ENCODE measurements around the gene PDPK1. TPM values are rescaled to one million over a fixed set of nuclear protein-coding genes. Genes with fewer than 3 reads are reported as not detected.
"Not testable (repeated sequence)": the region's sequence is repeated elsewhere in the genome, so short reads cannot be mapped to it uniquely, and the experiment has no call there.

The PDPK1 gene
- polyA plus RNA-seq, 4 donors, result 38.8 to 53.0 (median 49.2) TPM

DNA sequence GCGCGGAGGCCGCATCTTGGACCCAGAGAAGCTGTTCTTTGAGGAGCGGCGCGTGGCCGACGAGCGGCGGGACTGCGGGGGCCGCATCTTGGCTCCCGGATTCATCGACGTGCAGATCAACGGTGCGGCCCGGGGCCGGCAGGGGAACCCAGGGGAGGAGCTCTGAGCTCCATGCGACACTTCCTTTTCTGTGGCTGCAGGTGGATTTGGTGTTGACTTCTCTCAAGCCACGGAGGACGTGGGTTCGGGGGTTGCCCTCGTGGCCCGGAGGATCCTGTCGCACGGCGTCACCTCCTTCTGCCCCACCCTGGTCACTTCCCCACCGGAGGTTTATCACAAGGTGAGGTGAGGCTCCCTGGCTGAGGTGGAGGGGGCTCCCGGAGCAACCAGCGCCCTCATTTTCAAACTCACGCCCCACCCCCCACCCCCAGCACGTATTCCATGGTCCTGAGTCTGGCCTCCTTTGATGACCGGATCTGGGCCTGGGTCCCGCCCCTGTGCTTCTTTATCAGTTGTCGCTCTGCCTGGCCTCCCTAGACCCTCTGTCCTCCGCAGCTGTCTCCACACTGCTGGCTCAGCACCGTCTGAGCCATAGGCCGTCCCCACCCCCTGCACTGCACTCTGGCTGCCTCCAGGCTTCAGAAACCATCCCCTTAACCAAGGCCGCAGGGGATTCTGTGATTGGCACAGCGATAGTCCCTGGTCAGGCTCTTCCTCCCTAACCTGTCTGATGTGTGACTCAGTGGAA, 16.9 kb upstream of the PDPK1 start:
- no peak for DNase-seq (ENCODE audit: low read depth in 4 of 4, low spot score in 2 of 4)

DNA sequence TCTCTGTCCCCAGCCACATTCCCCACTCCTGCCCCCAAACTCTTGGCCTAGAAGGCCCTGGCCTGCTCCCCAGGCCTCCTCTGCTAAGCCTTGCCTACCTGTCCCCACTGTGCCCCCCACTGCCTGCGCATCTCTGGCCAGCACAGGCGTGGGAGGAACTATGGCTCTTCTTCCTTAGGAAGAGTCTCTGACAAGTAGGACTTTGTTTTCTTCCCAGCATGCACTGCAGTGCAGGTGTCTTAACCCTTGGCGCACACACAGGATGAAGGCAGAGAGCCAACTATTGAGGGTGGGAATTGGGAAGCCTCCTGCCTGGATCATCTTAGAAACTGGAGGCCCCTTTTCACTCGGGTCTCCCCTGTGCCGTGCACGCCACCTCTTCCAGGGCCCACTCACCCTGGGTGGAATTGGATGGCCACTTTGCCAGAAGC, 14.0 kb upstream of the PDPK1 start:
- no peak for DNase-seq (ENCODE audit: low read depth in 4 of 4, low spot score in 2 of 4)

- DNase-seq (ENCODE audit: low read depth in 4 of 4, low spot score in 2 of 4), result no peak
Measured at GRCh38 chr16:2524339-2524938, 13.4 kb upstream of the PDPK1 start.

- no peak for DNase-seq (ENCODE audit: low read depth in 4 of 4, low spot score in 2 of 4)
Measured at GRCh38 chr16:2526135-2526534, 11.7 kb upstream of the PDPK1 start.

- no peak for DNase-seq (ENCODE audit: low read depth in 4 of 4, low spot score in 2 of 4)
Measured at GRCh38 chr16:2527071-2527783, 10.6 kb upstream of the PDPK1 start.

DNA sequence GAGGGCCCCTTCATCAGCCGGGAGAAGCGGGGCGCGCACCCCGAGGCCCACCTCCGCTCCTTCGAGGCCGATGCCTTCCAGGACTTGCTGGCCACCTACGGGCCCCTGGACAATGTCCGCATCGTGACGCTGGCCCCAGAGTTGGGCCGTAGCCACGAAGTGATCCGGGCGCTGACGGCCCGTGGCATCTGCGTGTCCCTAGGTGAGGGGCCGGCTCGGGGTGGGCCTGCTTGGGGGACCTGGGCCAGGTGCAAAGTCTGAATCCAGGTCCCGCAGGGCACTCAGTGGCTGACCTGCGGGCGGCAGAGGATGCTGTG, 10.1 kb upstream of the PDPK1 start:
- DNase-seq (ENCODE audit: low read depth in 4 of 4, low spot score in 2 of 4), result no peak

DNA sequence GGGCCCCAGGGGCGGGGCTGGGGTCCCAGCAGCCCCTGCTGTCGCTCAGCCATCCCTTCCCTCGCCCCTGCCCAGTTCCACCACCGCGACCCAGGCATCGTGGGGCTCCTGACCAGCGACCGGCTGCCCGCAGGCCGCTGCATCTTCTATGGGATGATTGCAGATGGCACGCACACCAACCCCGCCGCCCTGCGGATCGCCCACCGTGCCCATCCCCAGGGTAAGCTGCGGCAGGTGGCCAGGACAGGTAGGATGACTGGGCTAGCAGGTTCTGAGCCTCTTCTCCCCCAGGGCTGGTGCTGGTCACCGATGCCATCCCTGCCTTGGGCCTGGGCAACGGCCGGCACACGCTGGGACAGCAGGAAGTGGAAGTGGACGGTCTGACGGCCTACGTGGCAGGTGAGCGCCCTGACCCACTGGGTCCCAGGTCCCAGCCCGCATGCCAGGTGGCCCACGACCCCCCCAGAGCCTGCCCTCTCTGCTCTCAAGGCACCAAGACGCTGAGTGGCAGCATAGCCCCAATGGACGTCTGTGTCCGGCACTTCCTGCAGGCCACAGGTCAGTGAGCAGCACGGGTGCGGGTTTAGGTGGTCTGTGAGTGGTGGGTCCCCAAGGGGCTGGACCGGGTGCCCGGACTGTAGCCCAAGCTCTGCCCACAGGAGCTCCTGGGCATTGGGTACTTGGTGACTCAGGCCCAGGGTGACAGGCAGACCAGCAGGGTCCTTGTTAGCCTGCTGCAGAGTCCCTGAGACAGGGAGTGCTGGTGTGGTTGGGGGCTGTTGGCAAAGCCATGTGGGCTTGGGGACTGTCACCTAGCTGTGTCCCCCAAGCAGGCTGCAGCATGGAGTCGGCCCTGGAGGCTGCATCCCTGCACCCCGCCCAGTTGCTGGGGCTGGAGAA, 9.4 kb upstream of the PDPK1 start:
- no peak for DNase-seq (ENCODE audit: low read depth in 4 of 4, low spot score in 2 of 4)

DNA sequence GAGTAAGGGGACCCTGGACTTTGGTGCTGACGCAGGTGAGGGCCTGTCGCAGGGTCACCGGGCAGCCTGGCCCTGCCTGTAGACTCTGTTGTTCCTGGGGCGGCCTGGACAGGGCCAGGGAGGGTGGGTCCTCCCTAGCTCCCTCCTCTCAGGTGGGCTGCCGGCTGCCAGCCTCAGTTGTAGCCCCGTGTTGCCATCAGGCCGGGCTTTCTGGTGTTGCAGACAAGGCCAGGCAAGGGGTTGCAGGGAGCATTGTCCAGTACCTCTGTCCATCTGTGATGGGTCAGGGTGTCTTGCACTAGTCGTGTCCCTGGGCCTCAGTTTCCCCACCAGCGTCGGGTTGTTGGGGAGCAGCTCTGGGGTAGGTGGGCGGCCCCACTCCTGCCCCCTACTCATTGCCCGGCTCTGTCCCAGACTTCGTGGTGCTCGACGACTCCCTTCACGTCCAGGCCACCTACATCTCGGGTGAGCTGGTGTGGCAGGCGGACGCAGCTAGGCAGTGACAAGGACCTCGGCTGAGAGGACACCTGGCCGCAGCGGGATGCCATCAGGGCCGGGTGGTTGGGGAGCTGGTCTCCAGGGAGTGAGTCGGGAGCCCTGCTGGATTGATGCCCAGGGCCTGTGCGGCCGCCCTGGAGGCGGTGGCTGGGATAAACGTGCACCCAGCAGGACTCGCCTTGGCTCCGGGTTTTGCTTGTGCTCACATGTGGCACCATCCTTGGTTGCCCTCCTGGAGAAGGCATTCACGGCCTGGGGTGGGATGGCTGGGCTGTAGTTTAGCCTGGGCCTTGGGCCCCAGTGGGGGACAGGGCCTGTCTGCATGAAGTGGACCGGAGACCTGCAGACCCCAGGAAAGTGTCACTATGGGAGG, 8.5 kb upstream of the PDPK1 start:
- DNase-seq (ENCODE audit: low read depth in 4 of 4, low spot score in 2 of 4), result no peak

- no peak for DNase-seq (ENCODE audit: low read depth in 4 of 4, low spot score in 2 of 4)
Measured at GRCh38 chr16:2529961-2530628, 7.7 kb upstream of the PDPK1 start.

DNA sequence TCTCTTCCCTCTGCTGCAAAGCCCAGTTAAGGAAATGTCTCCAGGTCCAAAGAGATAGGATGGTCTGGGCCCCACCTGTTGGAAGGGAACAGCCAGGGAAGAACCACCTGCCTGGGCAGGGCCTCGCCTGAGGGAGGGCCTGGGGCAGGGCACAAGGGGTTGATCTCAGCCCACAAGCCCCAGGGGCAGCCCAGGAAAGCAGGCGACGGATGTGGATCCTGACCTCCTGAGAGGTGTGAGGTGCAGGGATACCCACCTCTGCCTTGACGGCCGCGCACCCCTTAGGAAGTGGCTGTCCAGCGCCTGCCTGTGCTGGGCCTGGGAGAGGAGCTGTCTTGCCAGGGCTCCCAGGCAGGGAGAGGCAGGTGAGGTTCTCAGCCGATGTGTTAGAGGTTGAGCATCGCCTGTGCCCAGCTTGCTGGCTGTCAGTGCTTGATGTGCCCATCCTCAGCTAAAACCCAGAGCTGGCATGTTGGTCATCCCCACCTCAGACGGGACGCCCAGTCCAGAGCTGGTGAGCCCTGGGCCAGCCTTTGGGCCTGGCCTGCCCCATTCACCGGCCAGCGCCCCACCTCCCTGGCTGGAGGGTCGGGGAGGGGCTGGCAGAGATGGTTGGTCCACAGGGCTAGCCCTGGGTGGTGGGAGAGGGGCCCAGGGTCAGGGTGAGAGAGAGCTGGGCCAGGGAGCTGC, 7.0 kb upstream of the PDPK1 start:
- DNase-seq (ENCODE audit: low read depth in 4 of 4, low spot score in 2 of 4), result no peak

GRCh38 chr16:2531371-2531695, 6.5 kb upstream of the PDPK1 start, which contains the start of gene CEMP1:
CEMP1 (minus strand) TSS chr16:2531408; CDS start chr16:2531073, 335 bp downstream.
- no peak for DNase-seq (ENCODE audit: low read depth in 4 of 4, low spot score in 2 of 4)

- DNase-seq (ENCODE audit: low read depth in 4 of 4, low spot score in 2 of 4), result peak in 3 of 4 donors; percentile 90 to 94 (median 91)
Measured at GRCh38 chr16:2531696-2532493, 5.9 kb upstream of the PDPK1 start.

DNA sequence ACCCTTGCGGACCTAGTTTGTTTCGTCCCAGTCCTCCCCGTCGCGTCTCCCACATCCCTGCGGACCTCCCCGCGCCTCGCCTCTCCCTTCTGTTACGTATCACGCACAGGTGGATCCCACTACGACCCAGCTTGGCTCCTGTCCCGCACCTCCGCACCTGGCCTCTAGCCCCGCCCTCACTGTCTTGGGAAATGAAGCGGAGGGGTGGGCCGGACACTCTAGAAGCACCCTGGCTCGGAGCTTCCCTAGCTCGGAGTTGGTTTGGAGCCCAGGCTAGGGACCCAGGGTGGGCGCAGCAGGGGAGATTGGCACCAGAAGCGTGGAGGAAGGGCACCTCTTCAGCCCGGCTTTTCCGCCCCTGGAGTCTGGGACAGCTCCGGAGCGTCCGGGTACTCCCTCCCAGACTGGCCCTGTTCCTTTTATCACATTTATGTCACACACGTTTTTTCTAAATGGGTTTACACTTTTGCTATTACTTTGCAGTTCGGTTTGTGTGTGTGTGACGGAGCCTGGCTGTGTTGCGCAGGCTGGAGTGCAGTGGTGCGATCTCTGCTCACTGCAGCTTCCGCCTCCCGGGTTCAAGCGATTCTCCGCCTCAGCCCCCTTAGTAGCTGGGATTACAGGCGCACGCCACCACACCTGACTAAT, 5.2 kb upstream of the PDPK1 start:
- no peak for DNase-seq (ENCODE audit: low read depth in 4 of 4, low spot score in 2 of 4)

DNA sequence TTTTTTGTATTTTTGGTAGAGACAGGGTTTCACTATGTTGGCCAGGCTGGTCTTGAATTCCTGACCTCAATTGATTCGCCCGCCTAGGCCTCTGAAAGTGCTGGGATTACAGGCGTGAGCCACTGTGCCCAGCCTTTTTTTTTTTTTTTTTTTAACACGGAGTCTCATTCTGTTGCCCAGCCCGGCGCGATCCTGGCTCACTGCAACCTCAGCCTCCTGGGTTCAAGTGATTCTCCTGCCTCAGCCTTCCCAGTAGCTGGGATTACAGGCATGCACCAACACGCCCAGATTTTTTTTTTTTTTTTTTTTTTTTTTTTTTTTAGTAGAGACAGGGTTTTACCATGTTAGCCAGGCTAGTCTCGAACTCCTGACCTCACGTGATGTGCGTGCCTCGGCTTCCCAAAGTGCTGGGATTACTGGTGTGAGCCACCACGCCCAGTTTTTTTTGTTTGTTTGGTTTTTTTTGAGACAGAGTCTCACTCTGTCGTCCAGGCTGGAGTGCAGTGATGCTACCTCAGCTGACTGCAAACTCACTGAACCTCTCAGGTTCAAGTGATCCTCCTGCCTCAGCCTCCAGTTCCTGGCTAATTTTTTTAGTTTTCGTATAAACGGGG, 4.6 kb upstream of the PDPK1 start:
- not testable (repeated sequence) for DNase-seq (ENCODE audit: low read depth in 4 of 4, low spot score in 2 of 4)

DNA sequence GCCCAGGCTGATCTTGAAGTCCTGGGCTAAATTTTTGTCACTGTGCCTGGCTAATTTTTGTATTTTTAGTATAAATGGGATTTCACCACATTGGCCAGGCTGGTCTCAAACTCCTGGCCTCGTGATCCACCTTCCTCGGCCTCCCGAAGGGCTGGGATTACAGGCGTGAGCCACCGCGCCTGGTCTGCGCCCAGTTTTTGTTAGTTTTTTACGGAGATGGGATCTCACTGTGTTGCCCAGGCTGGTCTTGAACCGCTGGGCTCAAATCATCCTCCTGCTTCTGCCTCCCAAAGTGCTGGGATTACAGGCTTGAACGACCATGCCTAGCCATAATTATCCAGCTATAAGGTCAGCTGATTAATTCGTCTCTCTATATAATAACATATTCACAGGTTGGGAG, 3.9 kb upstream of the PDPK1 start:
- DNase-seq (ENCODE audit: low read depth in 4 of 4, low spot score in 2 of 4), result no peak

DNA sequence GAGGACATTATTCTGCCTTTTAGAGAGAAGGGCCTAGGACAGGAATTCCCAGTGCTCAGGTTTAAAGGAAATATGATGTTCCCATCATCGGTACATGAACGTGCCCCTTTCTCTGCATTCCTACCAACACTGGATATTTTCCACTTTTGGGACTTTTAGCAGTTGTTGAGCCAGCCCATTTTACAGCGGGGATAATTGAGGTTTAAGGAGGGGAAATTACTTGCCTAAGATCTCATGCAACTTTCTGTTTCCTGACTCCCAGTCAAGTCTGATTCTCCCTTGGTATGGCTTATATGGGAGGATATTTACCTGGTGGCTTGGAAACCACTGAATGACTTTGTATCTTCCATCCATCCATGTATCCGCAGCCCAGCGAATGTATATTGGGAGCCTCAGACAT, 3.5 kb upstream of the PDPK1 start:
- not testable (repeated sequence) for DNase-seq (ENCODE audit: low read depth in 4 of 4, low spot score in 2 of 4)

GRCh38 chr16:2535625-2536013, 2.2 kb upstream of the PDPK1 start:
- DNase-seq (ENCODE audit: low read depth in 4 of 4, low spot score in 2 of 4), result no peak
